Measurements from ENCODE around the gene DYNC2H1. TPM values are rescaled to one million over a fixed set of nuclear protein-coding genes. Genes with fewer than 3 reads are reported as not detected.

DYNC2H1 gene
- total RNA-seq, 1 donor from 2014 or later = 18.6 TPM

DNA sequence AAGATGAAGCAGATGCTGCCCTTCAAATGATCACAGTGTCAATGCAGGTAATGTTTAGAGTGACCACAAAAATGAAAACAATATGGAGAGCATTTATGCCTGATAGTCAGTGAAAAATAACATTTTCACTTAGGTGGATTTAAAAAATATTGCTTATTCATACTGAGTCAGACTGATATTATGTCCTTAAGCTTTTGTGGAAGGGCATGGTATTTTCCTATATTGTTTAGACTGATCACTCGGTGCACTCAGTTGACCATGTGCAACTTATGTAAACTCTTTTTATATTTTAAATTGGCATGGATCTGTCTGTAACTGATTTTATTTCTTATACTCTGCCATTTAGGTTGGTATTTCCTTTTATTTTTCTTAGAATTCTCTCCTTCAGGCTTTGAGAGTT lies 106.6 kb downstream of the DYNC2H1 start:
- Mint-ChIP-seq H3K36me3 (ENCODE audit: insufficient read depth) (no peaks in the 10 kb centered on the region), H3K4me3 (ENCODE audit: low read depth) (no peak overlapping the region), H3K9me3 (ENCODE audit: low read depth) (peaks cover 6% of the 10 kb centered on the region), H3K27me3 (no peaks in the 10 kb centered on the region), H3K4me1 (ENCODE audit: low read depth) (no peaks in the 10 kb centered on the region), H3K27ac (no peak overlapping the region)
- DNase-seq (ENCODE audit: low spot score, unreplicated experiment) = no peak
- TF ChIP-seq CTCF (IDR thresholded peaks at IDR 0.05; ENCODE audit: unreplicated experiment) = no peak

DNA sequence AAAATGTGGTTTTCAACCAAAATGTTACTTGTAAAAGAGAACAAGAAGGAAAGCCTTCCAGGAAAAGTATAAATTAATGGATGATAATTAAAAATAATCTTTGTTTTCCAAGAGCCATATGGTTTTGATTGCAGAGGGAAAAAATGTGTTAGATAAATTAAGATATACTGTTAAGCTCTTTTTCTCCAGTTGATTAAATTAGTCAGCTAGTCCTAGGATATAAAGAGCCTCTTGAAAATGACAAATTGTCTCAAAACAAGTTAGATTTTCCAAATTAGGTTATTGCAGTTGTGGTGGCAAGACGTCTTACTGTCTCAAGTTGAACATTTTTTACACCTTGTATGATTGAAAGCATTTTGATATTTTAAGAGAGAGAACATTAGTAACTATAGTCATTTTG lies 110.9 kb downstream of the DYNC2H1 start:
- no peaks in the 10 kb centered on the region for H3K27me3 Mint-ChIP-seq
- H3K36me3 Mint-ChIP-seq (ENCODE audit: insufficient read depth) = peaks cover 12% of the 10 kb centered on the region
- H3K4me1 Mint-ChIP-seq (ENCODE audit: low read depth) = no peaks in the 10 kb centered on the region
- H3K27ac Mint-ChIP-seq = no peak overlapping the region
- H3K4me3 Mint-ChIP-seq (ENCODE audit: low read depth) = no peak overlapping the region
- H3K9me3 Mint-ChIP-seq (ENCODE audit: low read depth) = peaks cover 3% of the 10 kb centered on the region
- DNase-seq (ENCODE audit: low spot score, unreplicated experiment) = no peak
- no peak for TF ChIP-seq CTCF (IDR thresholded peaks at IDR 0.05; ENCODE audit: unreplicated experiment)

DNA sequence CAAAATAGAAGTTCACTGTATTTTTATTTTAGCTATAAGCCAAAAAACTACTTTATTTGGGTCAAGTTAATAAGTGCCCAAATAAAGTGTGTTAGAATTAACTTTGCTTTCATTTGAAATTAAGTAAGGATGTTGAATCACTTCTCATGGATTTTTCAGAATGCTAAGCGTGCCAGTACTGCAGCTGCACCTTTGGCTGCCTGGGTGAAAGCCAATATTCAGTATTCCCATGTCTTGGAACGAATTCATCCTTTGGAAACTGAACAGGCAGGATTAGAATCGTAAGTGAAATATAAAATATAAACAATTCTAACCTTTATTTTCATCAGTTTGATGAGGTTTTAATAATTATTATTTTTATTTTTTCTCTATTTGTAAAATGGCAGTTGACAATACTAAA lies 113.6 kb downstream of the DYNC2H1 start:
- DNase-seq (ENCODE audit: low spot score, unreplicated experiment) = no peak
- Mint-ChIP-seq H3K9me3 (ENCODE audit: low read depth) (peaks cover 5% of the 10 kb centered on the region), H3K4me1 (ENCODE audit: low read depth) (no peaks in the 10 kb centered on the region), H3K27me3 (no peaks in the 10 kb centered on the region), H3K4me3 (ENCODE audit: low read depth) (no peak overlapping the region), H3K36me3 (ENCODE audit: insufficient read depth) (peaks cover 15% of the 10 kb centered on the region), H3K27ac (no peak overlapping the region)
- no peak for TF ChIP-seq CTCF (IDR thresholded peaks at IDR 0.05; ENCODE audit: unreplicated experiment)

DNA sequence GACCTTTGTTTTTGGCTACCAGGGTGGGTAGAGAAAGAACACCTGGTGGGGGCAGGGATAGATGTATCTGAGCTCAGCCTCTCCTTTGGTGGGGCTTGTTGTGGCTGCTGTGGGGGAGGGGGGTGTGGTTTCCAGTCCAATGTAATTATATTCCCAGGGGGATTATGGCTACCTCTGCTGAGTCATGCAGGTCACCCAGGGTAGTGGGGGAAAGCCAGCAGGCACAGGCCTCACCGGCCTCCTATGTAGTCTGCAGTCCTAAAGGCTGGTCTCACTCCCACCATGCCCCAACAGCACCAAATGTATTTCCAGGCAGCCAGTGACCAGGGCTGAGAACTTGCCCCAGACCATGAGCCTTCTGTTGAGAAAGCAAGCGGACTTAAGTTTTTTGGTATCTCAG lies 119.6 kb downstream of the DYNC2H1 start:
- no peak overlapping the region for H3K27ac Mint-ChIP-seq
- H3K27me3 Mint-ChIP-seq = no peaks in the 10 kb centered on the region
- peaks cover 3% of the 10 kb centered on the region for H3K4me1 Mint-ChIP-seq (ENCODE audit: low read depth)
- H3K36me3 Mint-ChIP-seq (ENCODE audit: insufficient read depth) = peaks cover 18% of the 10 kb centered on the region
- H3K4me3 Mint-ChIP-seq (ENCODE audit: low read depth) = no peak overlapping the region
- H3K9me3 Mint-ChIP-seq (ENCODE audit: low read depth) = peaks cover 5% of the 10 kb centered on the region
- DNase-seq (ENCODE audit: low spot score, unreplicated experiment) = no peak
- no peak for TF ChIP-seq CTCF (IDR thresholded peaks at IDR 0.05; ENCODE audit: unreplicated experiment)

GRCh38 chr11:103234974-103235373 lies 125.7 kb downstream of the DYNC2H1 start:
- peaks cover 20% of the 10 kb centered on the region for H3K4me1 Mint-ChIP-seq (ENCODE audit: low read depth)
- no peaks in the 10 kb centered on the region for H3K9me3 Mint-ChIP-seq (ENCODE audit: low read depth)
- H3K27ac Mint-ChIP-seq = no peak overlapping the region
- TF ChIP-seq CTCF (IDR thresholded peaks at IDR 0.05; ENCODE audit: unreplicated experiment) = no peak
- DNase-seq (ENCODE audit: low spot score, unreplicated experiment) = no peak
- H3K4me3 Mint-ChIP-seq (ENCODE audit: low read depth) = no peak overlapping the region
- no peaks in the 10 kb centered on the region for H3K36me3 Mint-ChIP-seq (ENCODE audit: insufficient read depth)
- no peaks in the 10 kb centered on the region for H3K27me3 Mint-ChIP-seq

Measured in progenitor cell of endocrine pancreas (in vitro differentiated cells).